Neural crest cell (in vitro differentiated cells): ENCODE results near the gene NIP7. TPM values are rescaled to one million over a fixed set of nuclear protein-coding genes. Genes with fewer than 3 reads are reported as not detected.
A peak's percentile ranks its signal among the peaks of the same experiment; 100 is the strongest.

Experiments
- DNase-seq: peaks from one replicate; pipeline ENCODE4 v3.0.0; 2021; ENCODE audit warnings: low read depth, mixed read lengths, low spot score
- H3K27ac Mint-ChIP-seq: one replicate; pipeline ENCODE4 v1.8.0; 2021; ENCODE audit warnings: mild to moderate bottlenecking, mixed read lengths; ENCODE audit not compliant: unreplicated experiment
- H3K27me3 Mint-ChIP-seq: 2 replicates; pipeline ENCODE4 v1.8.0; 2021; ENCODE audit warnings: low read depth, mild to moderate bottlenecking, mixed read lengths
- H3K36me3 Mint-ChIP-seq: 2 replicates; pipeline ENCODE4 v1.8.0; 2021; ENCODE audit warnings: low read depth, mild to moderate bottlenecking, mixed read lengths
- H3K4me1 Mint-ChIP-seq: 2 replicates; pipeline ENCODE4 v1.8.0; 2021; ENCODE audit warnings: mixed read lengths
- H3K4me3 Mint-ChIP-seq: one replicate; pipeline ENCODE4 v1.8.0; 2021; ENCODE audit warnings: mild to moderate bottlenecking, mixed read lengths
- H3K9me3 Mint-ChIP-seq: 2 replicates; pipeline ENCODE4 v1.8.0; 2021; ENCODE audit warnings: mixed read lengths
- total RNA-seq: library from RNA; stranded (reverse); gene quantifications from 2 replicates; pipeline ENCODE4 v1.2.1, GENCODE V29; 2021
- TF ChIP-seq, protein P1 (sequence below): fragments of 200-600 bp; sonication (generic); conservative IDR thresholded peaks from 2 replicates; pipeline ENCODE4 v1.5.0; 2021; ENCODE audit warnings: antibody characterized with exemption, mild to moderate bottlenecking

The NIP7 gene
- total RNA-seq, 1 donor from 2014 or later: 42.3 TPM

DNA sequence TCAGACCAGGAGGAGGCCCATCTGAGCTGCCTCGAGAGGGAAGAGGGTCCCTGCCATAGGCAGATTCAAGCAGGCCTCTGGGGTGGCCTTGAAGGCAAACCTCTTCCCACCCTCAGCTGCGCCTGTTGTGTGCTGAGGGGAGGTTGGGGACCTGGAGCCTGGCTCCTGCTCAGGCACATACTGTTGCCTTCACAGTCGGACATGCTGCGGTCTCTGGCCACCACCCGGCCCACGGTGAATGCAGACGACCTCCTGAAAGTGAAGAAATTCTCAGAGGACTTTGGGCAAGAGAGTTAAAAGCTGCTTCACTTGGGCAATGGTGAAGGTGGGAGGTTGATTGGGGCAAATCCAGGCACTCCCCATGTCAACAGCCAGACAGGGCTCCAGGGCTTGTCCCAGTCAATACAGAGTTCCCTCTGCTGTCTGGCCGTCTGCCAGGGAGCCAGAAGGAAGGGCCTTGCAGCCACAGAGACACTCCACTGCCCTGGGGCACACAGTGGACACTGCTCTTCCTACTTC, 15.5 kb upstream of the NIP7 start:
- DNase-seq: no peak
- peaks cover 22% of the 10 kb centered on the region for H3K36me3 Mint-ChIP-seq
- H3K4me1 Mint-ChIP-seq: peaks cover 21% of the 10 kb centered on the region
- H3K9me3 Mint-ChIP-seq: no peaks in the 10 kb centered on the region
- H3K27ac Mint-ChIP-seq: no peak overlapping the region
- TF ChIP-seq, protein P1, sequence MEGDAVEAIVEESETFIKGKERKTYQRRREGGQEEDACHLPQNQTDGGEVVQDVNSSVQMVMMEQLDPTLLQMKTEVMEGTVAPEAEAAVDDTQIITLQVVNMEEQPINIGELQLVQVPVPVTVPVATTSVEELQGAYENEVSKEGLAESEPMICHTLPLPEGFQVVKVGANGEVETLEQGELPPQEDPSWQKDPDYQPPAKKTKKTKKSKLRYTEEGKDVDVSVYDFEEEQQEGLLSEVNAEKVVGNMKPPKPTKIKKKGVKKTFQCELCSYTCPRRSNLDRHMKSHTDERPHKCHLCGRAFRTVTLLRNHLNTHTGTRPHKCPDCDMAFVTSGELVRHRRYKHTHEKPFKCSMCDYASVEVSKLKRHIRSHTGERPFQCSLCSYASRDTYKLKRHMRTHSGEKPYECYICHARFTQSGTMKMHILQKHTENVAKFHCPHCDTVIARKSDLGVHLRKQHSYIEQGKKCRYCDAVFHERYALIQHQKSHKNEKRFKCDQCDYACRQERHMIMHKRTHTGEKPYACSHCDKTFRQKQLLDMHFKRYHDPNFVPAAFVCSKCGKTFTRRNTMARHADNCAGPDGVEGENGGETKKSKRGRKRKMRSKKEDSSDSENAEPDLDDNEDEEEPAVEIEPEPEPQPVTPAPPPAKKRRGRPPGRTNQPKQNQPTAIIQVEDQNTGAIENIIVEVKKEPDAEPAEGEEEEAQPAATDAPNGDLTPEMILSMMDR: no peak
- no peak overlapping the region for H3K4me3 Mint-ChIP-seq
- no peaks in the 10 kb centered on the region for H3K27me3 Mint-ChIP-seq

DNA sequence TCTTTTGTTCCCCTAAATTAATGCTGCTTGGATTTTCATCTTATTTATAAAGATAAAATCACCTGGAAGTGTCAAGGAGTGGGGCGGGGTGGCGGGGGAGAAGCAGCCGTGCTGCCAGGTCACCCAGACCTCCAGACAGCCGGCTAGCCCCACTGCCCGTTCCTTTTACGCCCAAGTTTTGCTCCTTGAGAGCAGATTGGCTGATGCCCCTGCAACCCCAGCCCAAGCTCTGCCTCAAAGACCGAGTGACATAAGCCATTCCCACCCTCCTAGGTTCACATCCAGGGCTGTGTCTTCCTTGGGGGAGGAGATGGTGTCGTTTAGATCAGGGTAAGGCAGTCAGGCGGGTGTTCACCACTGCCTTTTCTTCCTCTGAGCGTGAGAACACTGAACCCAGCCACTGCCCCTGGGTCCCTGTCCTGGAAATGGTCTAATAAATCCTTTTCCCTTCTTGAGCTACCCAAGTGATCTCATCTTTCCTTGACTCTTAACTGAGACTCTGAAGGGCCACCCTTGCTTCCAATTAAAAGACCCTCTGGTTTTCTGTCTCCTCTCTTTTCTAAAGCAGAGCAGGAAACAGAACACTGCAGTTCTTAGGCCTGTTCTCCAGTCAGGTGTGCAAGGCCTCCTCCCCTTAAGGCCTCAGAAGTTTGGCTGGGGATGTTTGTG, 14.9 kb upstream of the NIP7 start:
- Mint-ChIP-seq H3K9me3 (no peaks in the 10 kb centered on the region), H3K4me3 (peak overlapping the region; percentile 27), H3K4me1 (peaks cover 27% of the 10 kb centered on the region), H3K27me3 (no peaks in the 10 kb centered on the region), H3K36me3 (peaks cover 18% of the 10 kb centered on the region), H3K27ac (peak overlapping the region; percentile 19)
- TF ChIP-seq, protein P1: no peak
- DNase-seq: no peak

DNA sequence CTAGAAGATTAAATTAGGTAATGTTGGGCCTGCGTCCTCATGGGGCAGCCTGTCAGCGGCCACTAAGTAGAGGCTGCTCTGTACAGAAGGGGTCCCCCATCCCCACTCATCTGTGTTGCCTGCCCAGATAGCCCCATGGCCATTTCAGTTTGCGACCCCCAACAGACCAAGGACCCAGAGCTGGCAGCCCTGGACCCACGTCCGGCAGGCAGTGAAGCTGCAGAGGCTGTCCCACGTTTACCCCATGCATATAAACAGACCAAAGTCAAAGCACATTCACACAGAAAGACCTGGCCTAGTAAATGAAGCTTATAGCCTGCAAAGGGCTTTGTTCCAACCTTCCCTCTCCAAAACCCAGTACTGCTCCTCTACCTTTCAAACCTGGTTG, 13.8 kb upstream of the NIP7 start:
- Mint-ChIP-seq H3K27ac (peak overlapping the region; percentile 27), H3K4me1 (peaks cover 27% of the 10 kb centered on the region), H3K9me3 (no peaks in the 10 kb centered on the region), H3K4me3 (peak overlapping the region; percentile 72), H3K36me3 (peaks cover 17% of the 10 kb centered on the region), H3K27me3 (no peaks in the 10 kb centered on the region)
- TF ChIP-seq, protein P1: no peak
- no peak for DNase-seq

DNA sequence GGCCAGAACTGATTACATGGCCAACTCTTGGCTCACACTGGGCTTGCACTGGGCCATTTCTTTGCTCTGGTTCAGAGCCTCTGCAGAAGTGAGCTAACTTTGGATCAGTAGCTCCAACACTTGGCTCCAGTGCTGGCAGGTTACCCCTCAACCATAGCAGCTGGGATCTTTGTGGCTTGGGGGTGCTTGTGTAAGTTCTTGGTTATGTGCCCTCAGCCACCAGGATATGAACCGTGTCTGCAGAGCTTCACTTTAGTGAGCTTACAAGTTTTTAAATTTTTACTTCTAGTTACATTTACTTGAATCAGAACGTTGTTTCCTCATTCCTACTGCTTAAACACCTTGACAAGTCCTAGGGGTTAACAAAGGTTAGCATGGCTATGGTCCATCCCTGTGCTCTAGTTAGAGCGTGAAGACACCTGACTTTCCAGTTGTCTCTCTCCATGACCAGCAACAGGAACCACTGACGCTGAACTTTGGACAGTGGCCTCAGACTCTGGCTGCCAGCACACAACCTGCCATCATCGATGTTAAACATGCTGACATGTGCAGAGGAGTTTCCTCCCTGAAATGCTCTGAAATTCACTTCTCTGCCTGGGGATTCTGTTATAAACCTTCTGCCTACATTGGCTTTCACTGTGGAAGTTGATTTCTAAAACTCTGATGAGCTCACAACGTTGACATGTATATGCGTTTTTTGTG, 13.2 kb upstream of the NIP7 start:
- peak overlapping the region; percentile 72 for H3K4me3 Mint-ChIP-seq
- DNase-seq: no peak
- peak overlapping the region; percentile 27 for H3K27ac Mint-ChIP-seq
- H3K36me3 Mint-ChIP-seq: peaks cover 15% of the 10 kb centered on the region
- H3K9me3 Mint-ChIP-seq: no peaks in the 10 kb centered on the region
- TF ChIP-seq, protein P1: no peak
- H3K4me1 Mint-ChIP-seq: peaks cover 27% of the 10 kb centered on the region
- no peaks in the 10 kb centered on the region for H3K27me3 Mint-ChIP-seq

DNA sequence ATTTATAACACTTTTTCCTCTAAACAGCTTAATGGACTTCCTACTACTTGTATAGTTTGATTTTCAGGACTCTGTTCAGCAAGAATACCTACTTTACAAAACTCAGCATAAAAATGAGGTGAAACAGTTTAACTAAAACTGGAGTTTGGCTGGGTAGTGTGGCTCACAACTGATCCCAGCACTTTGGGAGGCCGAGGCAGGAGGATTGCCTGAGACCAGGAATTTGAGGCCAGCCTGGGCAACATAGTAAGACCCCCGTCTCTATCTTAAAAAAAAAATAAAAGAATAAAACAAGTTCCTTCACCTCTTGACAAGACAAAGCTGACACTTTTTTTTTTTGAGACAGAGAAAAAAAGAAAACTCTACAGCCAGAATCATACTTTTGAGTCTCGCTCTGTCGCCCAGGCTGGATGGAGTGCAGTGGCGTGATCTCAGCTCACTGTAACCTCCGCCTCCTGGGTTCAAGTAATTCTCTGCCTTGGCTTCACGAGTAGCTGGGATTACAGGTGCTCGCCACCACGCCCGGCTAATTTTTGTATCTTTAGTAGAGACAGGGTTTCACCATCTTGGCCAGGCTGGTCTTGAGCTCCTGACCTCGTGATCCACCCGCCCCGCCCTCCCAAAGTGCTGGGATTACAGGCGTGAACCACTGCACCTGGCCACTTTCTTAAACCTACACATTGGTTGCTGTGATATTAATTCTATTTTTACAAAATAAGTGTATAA, 11.8 kb upstream of the NIP7 start:
- no peak for DNase-seq
- no peaks in the 10 kb centered on the region for H3K27me3 Mint-ChIP-seq
- H3K9me3 Mint-ChIP-seq: no peaks in the 10 kb centered on the region
- no peak overlapping the region for H3K27ac Mint-ChIP-seq
- peaks cover 8% of the 10 kb centered on the region for H3K36me3 Mint-ChIP-seq
- H3K4me1 Mint-ChIP-seq: peaks cover 27% of the 10 kb centered on the region
- TF ChIP-seq, protein P1: no peak
- H3K4me3 Mint-ChIP-seq: peak overlapping the region; percentile 88
